Tibial nerve (tissue), 4 donors: Measurements from ENCODE around the gene TUT7. TPM values are rescaled to one million over a fixed set of nuclear protein-coding genes. Genes with fewer than 3 reads are reported as not detected.

Experiments used
- DNase-seq, 2 donors: peaks; one replicate each; pipeline ENCODE4 v3.0.0-alpha.2; 2019; ENCODE audit warnings: low spot score in 2 of 2
- H3K27ac ChIP-seq, 4 donors: fragments of 200-600 bp; sonication (generic) in 3 of 4; one replicate each; pipeline ENCODE4 v1.5.1; 2017 to 2019; ENCODE audit warnings: mild to moderate bottlenecking in 1 of 4
- H3K27me3 ChIP-seq, 2 donors: fragments of 200-600 bp; sonication (generic) in 1 of 2; one replicate each; pipeline versions ENCODE4 v1.5.1 to v1.6.0; 2017 to 2019
- H3K36me3 ChIP-seq, 3 donors: fragments of 200-600 bp; sonication (generic); one replicate each; pipeline ENCODE4 v1.5.1; 2018 to 2019
- H3K4me1 ChIP-seq, 4 donors: fragments of 200-600 bp; sonication (generic) in 3 of 4; one replicate each; pipeline ENCODE4 v1.5.1; 2017 to 2019
- H3K4me3 ChIP-seq, 4 donors: fragments of 200-600 bp; sonication (generic) in 3 of 4; one replicate each; pipeline ENCODE4 v1.5.1; 2017 to 2019; ENCODE audit warnings: mild to moderate bottlenecking in 1 of 4, moderate library complexity in 1 of 4
- H3K9me3 ChIP-seq, 4 donors: fragments of 200-600 bp; sonication (generic) in 3 of 4; one replicate each; pipeline ENCODE4 v1.5.1; 2017 to 2019
- CTCF ChIP-seq, 5 experiments: fragments of 200-600 bp in 3 of 5; fragments of 450-650 bp in 2 of 5; sonication (generic) in 3 of 5; IDR thresholded peaks; one replicate each; pipeline ENCODE4 v1.5.1; 2016 to 2019; ENCODE audit warnings: antibody characterized with exemption in 5 of 5, mild to moderate bottlenecking in 3 of 5, moderate library complexity in 2 of 5
- EP300 ChIP-seq, 2 donors: sonication (generic); formaldehyde crosslinking; IDR thresholded peaks; one replicate each; pipeline ENCODE4 v1.6.1; 2017; ENCODE audit warnings: antibody characterized with exemption in 2 of 2, mild to moderate bottlenecking in 1 of 2
- POLR2A ChIP-seq, 2 donors: fragments of 450-650 bp; IDR thresholded peaks; one replicate each; pipeline ENCODE4 v1.6.1; 2017; ENCODE audit warnings: antibody characterized with exemption in 2 of 2, mild to moderate bottlenecking in 2 of 2, moderate library complexity in 2 of 2
- WGBS, 2 donors: methylation state at CpG; one replicate each; pipeline ENCODE4 v1.1.5; 2018; 5-methylcytosine and 5-hydroxymethylcytosine counted together
- small RNA-seq: library from RNA; depleted of rRNA; stranded (forward); fragments of <200 nt; gene quantifications from one replicate; pipeline ENCODE3, GENCODE V24; 2016
- total RNA-seq, 4 donors: library from RNA; depleted of rRNA; stranded (reverse); fragments of >200 nt; gene quantifications; one replicate each; pipeline ENCODE4 v1.1.0, GENCODE V29; 2016

Gene TUT7
- total RNA-seq, 4 donors from 2014 or later = 25.7 to 49.6 (median 37.8) TPM

GRCh38 chr9:86242071-86242470 lies 112.1 kb downstream of the TUT7 start:
- Histone ChIP-seq H3K36me3 (no peaks in the 10 kb centered on the region), H3K9me3 (no peaks in the 10 kb centered on the region), H3K27me3 (no peaks in the 10 kb centered on the region), H3K4me1 (peaks cover 0 to 14% (median 0%) of the 10 kb centered on the region in 4 donors), H3K4me3 (no peak overlapping the region), H3K27ac (no peak overlapping the region)
- TF ChIP-seq CTCF (IDR thresholded peaks at IDR 0.05) = no peak
- 11 to 17% methylated on average over 2 of the region's 2 CpGs for WGBS, 2 donors
- no peak for DNase-seq

DNA sequence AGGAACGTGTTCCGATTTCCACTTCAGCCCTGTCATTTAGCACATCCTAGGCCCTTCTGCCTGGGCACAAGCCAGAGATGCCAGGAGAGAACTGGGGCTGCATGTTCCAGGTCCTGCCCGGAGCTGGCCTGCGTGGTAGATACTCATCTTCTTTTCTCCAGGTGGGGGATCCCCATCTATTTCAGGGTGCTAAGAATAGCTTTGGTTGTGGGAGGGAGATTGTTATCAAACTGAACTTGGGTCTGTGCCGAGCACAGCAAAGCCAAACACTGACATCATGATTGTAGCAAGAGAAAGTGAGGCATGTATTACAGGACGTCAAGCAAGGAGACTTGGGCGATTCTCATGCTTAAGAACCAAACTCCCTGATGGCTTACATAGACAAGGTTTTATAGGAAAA lies 113.0 kb downstream of the TUT7 start:
- whole genome bisulfite sequencing, 2 donors = 83% methylated on average over 7 of the region's 7 CpGs
- TF ChIP-seq POLR2A (IDR thresholded peaks at IDR 0.05) (no peak), CTCF (IDR thresholded peaks at IDR 0.05) (no peak), EP300 (IDR thresholded peaks at IDR 0.05) (no peak)
- DNase-seq = no peak
- peaks cover 0 to 11% (median 0%) of the 10 kb centered on the region in 4 donors for H3K4me1 ChIP-seq
- H3K9me3 ChIP-seq = no peaks in the 10 kb centered on the region
- H3K27me3 ChIP-seq = no peaks in the 10 kb centered on the region
- no peaks in the 10 kb centered on the region for H3K36me3 ChIP-seq
- H3K4me3 ChIP-seq = no peak overlapping the region
- no peak overlapping the region for H3K27ac ChIP-seq

GRCh38 chr9:86238861-86239770 lies 115.1 kb downstream of the TUT7 start:
- Histone ChIP-seq H3K27ac (no peak overlapping the region), H3K4me1 (peaks cover 0 to 11% (median 0%) of the 10 kb centered on the region in 4 donors), H3K9me3 (no peaks in the 10 kb centered on the region), H3K27me3 (no peaks in the 10 kb centered on the region), H3K4me3 (no peak overlapping the region), H3K36me3 (no peaks in the 10 kb centered on the region)
- 58 to 70% methylated on average over 10 of the region's 10 CpGs for WGBS, 2 donors
- TF ChIP-seq CTCF (IDR thresholded peaks at IDR 0.05) = no peak
- no peak for TF ChIP-seq EP300 (IDR thresholded peaks at IDR 0.05)
- TF ChIP-seq POLR2A (IDR thresholded peaks at IDR 0.05) = no peak
- DNase-seq = no peak

Small RNA genes within 50 kb of the gene (small RNA-seq; reads per million reads assigned to genes)
- gene RN7SKP264 = not detected

Other genes starting within 250 kb of the TUT7 start
- 1 to 10 TPM in 2 of 4 donors, under 1 TPM in 2; 0.66 to 2.9 (median 1.2) TPM for gene C9orf153, start 94.8 kb downstream of the TUT7 start, total RNA-seq
- 10 to 100 TPM; 21.2 to 40.2 (median 32.7) TPM for gene ISCA1, start 71.9 kb downstream of the TUT7 start, total RNA-seq